DOHH2 (cell line): ENCODE measurements around the gene FLRT1.

Experiments used
- H3F3A ChIP-seq: fragments of 200-600 bp; sonication (generic), shearing (Covaris generic); 2 replicates; pipeline ENCODE4 v1.6.0; 2016; ENCODE audit warnings: antibody characterized with exemption, mild to moderate bottlenecking; ENCODE audit not compliant: control insufficient read depth, insufficient read depth
- H3K27ac ChIP-seq: fragments of 200-600 bp; sonication (generic); 2 replicates; pipeline ENCODE4 v1.5.1; 2014; ENCODE audit warnings: low read depth, mild to moderate bottlenecking, low read length, moderate library complexity
- H3K27me3 ChIP-seq: fragments of 200-600 bp; sonication (generic); 2 replicates; pipeline ENCODE4 v1.6.1; 2014; ENCODE audit warnings: mild to moderate bottlenecking, low read length, mixed read lengths; ENCODE audit not compliant: control insufficient read depth
- H3K36me3 ChIP-seq: fragments of 200-600 bp; sonication (generic); 2 replicates; pipeline ENCODE4 v1.6.1; 2014; ENCODE audit warnings: mild to moderate bottlenecking, low read length, moderate library complexity, mixed read lengths; ENCODE audit not compliant: control insufficient read depth
- H3K4me1 ChIP-seq: fragments of 200-600 bp; sonication (generic); 2 replicates; pipeline ENCODE4 v1.6.1; 2014; ENCODE audit warnings: mild to moderate bottlenecking, low read length, mixed read lengths; ENCODE audit not compliant: control insufficient read depth
- H3K4me2 ChIP-seq: fragments of 200-600 bp; sonication (generic); 2 replicates; pipeline ENCODE4 v1.6.0; 2014; ENCODE audit warnings: mild to moderate bottlenecking, low read length, moderate library complexity
- H3K4me3 ChIP-seq: fragments of 200-600 bp; sonication (generic); 2 replicates; pipeline ENCODE4 v1.5.1; 2014; ENCODE audit warnings: mild to moderate bottlenecking, low read length, mixed read lengths
- H3K79me2 ChIP-seq: fragments of 200-600 bp; sonication (generic); 2 replicates; pipeline ENCODE4 v1.6.1; 2014; ENCODE audit warnings: mild to moderate bottlenecking, low read length, mixed read lengths; ENCODE audit not compliant: control insufficient read depth
- H3K9me2 ChIP-seq: fragments of 200-600 bp; sonication (generic); replicated peaks from 2 replicates; pipeline ENCODE4 v1.6.1; 2014; ENCODE audit warnings: mild to moderate bottlenecking, low read length, mixed read lengths; ENCODE audit not compliant: control insufficient read depth
- H3K9me3 ChIP-seq: fragments of 200-600 bp; sonication (generic); 2 replicates; pipeline ENCODE4 v1.6.1; 2014; ENCODE audit warnings: antibody characterized with exemption, low read length, mixed read lengths; ENCODE audit not compliant: control insufficient read depth, insufficient read depth
- H4K20me1 ChIP-seq: fragments of 200-600 bp; sonication (generic); 2 replicates; pipeline ENCODE4 v1.6.0; 2014; ENCODE audit warnings: low read depth, mild to moderate bottlenecking, antibody characterized with exemption, low read length, moderate library complexity; ENCODE audit not compliant: control insufficient read depth, insufficient read depth
- CTCF ChIP-seq: fragments of 200-600 bp; sonication (generic); IDR thresholded peaks from one replicate; pipeline ENCODE4 v1.5.1; 2014; ENCODE audit warnings: antibody characterized with exemption, mild to moderate bottlenecking, low read depth, low read length; ENCODE audit not compliant: poor library complexity, severe bottlenecking
- EZH2phosphoT487 ChIP-seq: fragments of 200-600 bp; sonication (generic); IDR thresholded peaks from 2 replicates; pipeline ENCODE4 v1.6.1; 2017; ENCODE audit warnings: borderline replicate concordance, mild to moderate bottlenecking, antibody characterized with exemption, low read length, moderate library complexity, mixed read lengths

The FLRT1 gene

GRCh38 chr11:64001484-64002420, 34.0 kb upstream of the FLRT1 start:
- Histone ChIP-seq H3K36me3 (peaks cover 10% of the 10 kb centered on the region), H3K27me3 (peaks cover 6% of the 10 kb centered on the region), H3K79me2 (no peaks in the 10 kb centered on the region), H3K9me3 (no peaks in the 10 kb centered on the region), H3K27ac (no peak overlapping the region), H3K9me2 (no peaks in the 10 kb centered on the region), H4K20me1 (0 out of 2 replicates have a peak, but pooled peaks cover 4% of the 10 kb centered on the region), H3K4me2 (no peak overlapping the region; the same call in 1 of the 2 replicates), H3F3A (no peaks in the 10 kb centered on the region), H3K4me3 (no peak overlapping the region), H3K4me1 (peaks cover 27% of the 10 kb centered on the region)
- TF ChIP-seq EZH2phosphoT487 = no peak
- TF ChIP-seq CTCF = no peak

DNA sequence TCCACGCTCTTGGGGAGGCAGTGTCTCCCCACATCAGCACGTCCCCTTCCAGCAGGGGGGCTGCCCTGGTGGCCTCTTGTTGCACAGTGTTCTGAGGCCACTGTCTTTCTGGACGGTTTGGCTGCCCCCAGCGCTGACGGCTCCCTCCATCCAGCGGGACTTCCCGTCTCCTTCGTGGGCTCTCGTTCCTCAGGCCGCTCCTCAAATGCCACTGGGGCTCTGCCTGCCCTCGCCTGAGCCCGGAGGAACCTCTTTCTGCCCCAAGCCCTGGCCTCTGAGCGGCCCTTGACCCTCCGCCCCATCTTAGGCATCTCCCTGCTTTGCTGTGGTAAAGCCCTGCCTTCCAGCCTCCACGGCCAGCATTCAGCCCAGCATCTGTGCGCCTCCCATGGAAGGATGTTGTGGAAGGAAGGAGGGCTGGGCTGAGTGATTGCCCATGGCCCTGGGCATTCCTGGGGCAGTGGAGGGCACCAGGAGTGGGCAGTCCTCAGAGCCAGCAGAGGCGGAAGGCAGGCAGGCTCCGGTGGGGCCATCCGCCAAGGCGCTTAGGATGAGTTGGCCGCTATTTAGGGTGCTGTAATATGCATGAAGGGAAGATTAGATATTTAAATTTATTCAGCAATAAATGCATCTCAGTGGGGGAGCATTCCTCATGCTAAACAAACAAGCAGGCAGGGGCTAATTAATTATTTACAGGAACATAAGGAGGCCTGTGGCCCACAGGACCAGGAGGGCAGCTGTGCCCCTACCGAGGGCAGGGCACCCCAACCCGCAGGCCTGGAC, 31.7 kb upstream of the FLRT1 start:
- Histone ChIP-seq H3K4me1 (peaks cover 27% of the 10 kb centered on the region), H4K20me1 (0 out of 2 replicates have a peak, but pooled peaks cover 4% of the 10 kb centered on the region), H3F3A (no peaks in the 10 kb centered on the region), H3K27me3 (peaks cover 12% of the 10 kb centered on the region), H3K9me2 (no peaks in the 10 kb centered on the region), H3K4me2 (no peak overlapping the region), H3K36me3 (no peaks in the 10 kb centered on the region), H3K27ac (no peak overlapping the region), H3K4me3 (no peak overlapping the region), H3K9me3 (no peaks in the 10 kb centered on the region), H3K79me2 (no peaks in the 10 kb centered on the region)
- TF ChIP-seq EZH2phosphoT487 = no peak
- TF ChIP-seq CTCF = no peak

GRCh38 chr11:64004590-64004984, 31.1 kb upstream of the FLRT1 start:
- no peak for TF ChIP-seq EZH2phosphoT487
- TF ChIP-seq CTCF = no peak
- no peaks in the 10 kb centered on the region for H3F3A ChIP-seq
- no peak overlapping the region for H3K4me2 ChIP-seq
- no peaks in the 10 kb centered on the region for H3K79me2 ChIP-seq
- H4K20me1 ChIP-seq = 0 out of 2 replicates have a peak, but pooled peaks cover 4% of the 10 kb centered on the region
- H3K27ac ChIP-seq = no peak overlapping the region
- H3K36me3 ChIP-seq = no peaks in the 10 kb centered on the region
- no peak overlapping the region for H3K4me3 ChIP-seq
- H3K4me1 ChIP-seq = peaks cover 21% of the 10 kb centered on the region
- H3K9me3 ChIP-seq = no peaks in the 10 kb centered on the region
- H3K9me2 ChIP-seq = no peaks in the 10 kb centered on the region
- peaks cover 12% of the 10 kb centered on the region for H3K27me3 ChIP-seq
